ENCODE data around the gene ITPR2.

ITPR2 gene

DNA sequence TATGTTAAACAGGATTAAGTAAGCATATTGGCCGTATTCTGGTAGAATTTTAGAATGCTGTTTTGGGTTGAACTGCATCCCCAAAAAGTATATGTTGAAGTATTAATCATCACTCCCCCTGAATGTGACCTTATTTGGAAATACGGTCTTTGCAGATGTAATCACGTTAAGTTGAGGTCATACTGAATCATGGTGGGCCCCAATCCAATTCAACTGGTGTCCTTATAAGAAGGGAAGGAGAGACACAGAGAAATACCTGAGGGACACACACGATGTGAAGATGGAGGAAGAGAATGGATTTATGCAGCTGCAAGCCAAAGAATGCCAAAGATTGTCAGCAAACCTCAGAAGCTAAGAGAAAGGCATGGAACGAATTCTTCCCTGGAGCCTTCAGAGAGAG, 268.6 kb downstream of the ITPR2 start:
- TF ChIP-seq, protein P1, sequence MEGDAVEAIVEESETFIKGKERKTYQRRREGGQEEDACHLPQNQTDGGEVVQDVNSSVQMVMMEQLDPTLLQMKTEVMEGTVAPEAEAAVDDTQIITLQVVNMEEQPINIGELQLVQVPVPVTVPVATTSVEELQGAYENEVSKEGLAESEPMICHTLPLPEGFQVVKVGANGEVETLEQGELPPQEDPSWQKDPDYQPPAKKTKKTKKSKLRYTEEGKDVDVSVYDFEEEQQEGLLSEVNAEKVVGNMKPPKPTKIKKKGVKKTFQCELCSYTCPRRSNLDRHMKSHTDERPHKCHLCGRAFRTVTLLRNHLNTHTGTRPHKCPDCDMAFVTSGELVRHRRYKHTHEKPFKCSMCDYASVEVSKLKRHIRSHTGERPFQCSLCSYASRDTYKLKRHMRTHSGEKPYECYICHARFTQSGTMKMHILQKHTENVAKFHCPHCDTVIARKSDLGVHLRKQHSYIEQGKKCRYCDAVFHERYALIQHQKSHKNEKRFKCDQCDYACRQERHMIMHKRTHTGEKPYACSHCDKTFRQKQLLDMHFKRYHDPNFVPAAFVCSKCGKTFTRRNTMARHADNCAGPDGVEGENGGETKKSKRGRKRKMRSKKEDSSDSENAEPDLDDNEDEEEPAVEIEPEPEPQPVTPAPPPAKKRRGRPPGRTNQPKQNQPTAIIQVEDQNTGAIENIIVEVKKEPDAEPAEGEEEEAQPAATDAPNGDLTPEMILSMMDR (IDR thresholded peaks at IDR 0.05; ENCODE audit: low read depth, low read length, missing control alignments): no peak
- H3K4me3 ChIP-seq (ENCODE audit: low read depth, low read length): no peak overlapping the region
- DNase-seq (ENCODE audit: low read depth): no peak

DNA sequence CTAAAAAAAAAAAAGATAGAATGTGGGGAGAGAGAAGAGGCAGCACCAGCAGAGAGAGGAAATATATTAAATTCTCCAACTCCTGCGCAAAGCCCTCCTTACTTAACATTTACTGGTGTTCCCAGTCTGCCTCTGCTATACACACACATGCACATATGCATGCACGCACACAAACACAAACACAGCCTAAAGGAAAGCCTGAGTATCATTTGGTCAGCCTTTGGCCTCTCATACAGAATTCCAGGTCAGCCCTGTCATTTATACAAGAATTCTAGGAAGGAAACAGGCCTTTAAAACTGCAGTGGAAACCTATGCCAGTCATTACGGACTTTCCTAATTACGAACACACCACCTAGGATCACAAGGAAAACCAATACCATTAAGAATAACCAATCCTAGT, 269.4 kb downstream of the ITPR2 start:
- no peak for DNase-seq (ENCODE audit: low read depth)
- TF ChIP-seq, protein P1 (IDR thresholded peaks at IDR 0.05; ENCODE audit: low read depth, low read length, missing control alignments): no peak
- H3K4me3 ChIP-seq (ENCODE audit: low read depth, low read length): no peak overlapping the region

GRCh38 chr12:26557326-26557725, 275.7 kb downstream of the ITPR2 start:
- TF ChIP-seq, protein P1 (IDR thresholded peaks at IDR 0.05; ENCODE audit: low read depth, low read length, missing control alignments): no peak
- no peak overlapping the region for H3K4me3 ChIP-seq (ENCODE audit: low read depth, low read length)
- DNase-seq (ENCODE audit: low read depth): no peak

- H3K4me3 ChIP-seq (ENCODE audit: low read depth, low read length): no peak overlapping the region
- TF ChIP-seq, protein P1 (IDR thresholded peaks at IDR 0.05; ENCODE audit: low read depth, low read length, missing control alignments): no peak
- no peak for DNase-seq (ENCODE audit: low read depth)
These were observed 276.1 kb downstream of the ITPR2 start for GRCh38 chr12:26556916-26557315.

GRCh38 chr12:26555139-26555538, 277.9 kb downstream of the ITPR2 start:
- H3K4me3 ChIP-seq (ENCODE audit: low read depth, low read length): no peak overlapping the region
- TF ChIP-seq, protein P1 (IDR thresholded peaks at IDR 0.05; ENCODE audit: low read depth, low read length, missing control alignments): no peak
- no peak for DNase-seq (ENCODE audit: low read depth)

DNA sequence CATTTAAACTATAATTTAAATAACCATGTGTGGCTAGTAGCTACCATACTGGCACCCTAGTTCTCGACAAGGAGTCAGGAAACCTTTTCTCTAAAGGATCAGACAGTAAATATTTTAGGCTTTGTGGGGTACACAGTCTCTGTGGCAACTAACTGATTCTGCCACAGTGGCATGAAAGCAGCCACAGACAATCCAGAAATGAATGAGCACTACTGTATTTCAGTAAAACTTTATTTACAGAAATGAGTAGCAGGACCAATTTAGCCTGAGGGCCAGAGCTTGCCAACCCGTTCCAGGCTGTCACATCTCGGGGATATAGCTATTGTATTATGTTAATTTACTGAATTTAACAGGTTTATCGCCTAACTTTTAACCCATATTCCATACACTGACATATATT, 278.7 kb downstream of the ITPR2 start:
- DNase-seq (ENCODE audit: low read depth): no peak
- H3K4me3 ChIP-seq (ENCODE audit: low read depth, low read length): no peak overlapping the region
- TF ChIP-seq, protein P1 (IDR thresholded peaks at IDR 0.05; ENCODE audit: low read depth, low read length, missing control alignments): no peak

GRCh38 chr12:26551385-26551784, 281.6 kb downstream of the ITPR2 start:
- no peak overlapping the region for H3K4me3 ChIP-seq (ENCODE audit: low read depth, low read length)
- TF ChIP-seq, protein P1 (IDR thresholded peaks at IDR 0.05; ENCODE audit: low read depth, low read length, missing control alignments): no peak
- no peak for DNase-seq (ENCODE audit: low read depth)
